Activated CD4-positive, CD25-positive, alpha-beta regulatory T cell (primary cell): ENCODE results near the gene KCND2.

ENCODE experiments used
- DNase-seq, 4 experiments: peaks; one replicate each; lab custom pipeline; 2025; lab: John Stamatoyannopoulos, UW

KCND2 gene

GRCh38 chr7:120311028-120311788, 38.2 kb downstream of the KCND2 start:
- DNase-seq, result no peak

GRCh38 chr7:120320218-120320961, 47.4 kb downstream of the KCND2 start:
- no peak for DNase-seq

DNA sequence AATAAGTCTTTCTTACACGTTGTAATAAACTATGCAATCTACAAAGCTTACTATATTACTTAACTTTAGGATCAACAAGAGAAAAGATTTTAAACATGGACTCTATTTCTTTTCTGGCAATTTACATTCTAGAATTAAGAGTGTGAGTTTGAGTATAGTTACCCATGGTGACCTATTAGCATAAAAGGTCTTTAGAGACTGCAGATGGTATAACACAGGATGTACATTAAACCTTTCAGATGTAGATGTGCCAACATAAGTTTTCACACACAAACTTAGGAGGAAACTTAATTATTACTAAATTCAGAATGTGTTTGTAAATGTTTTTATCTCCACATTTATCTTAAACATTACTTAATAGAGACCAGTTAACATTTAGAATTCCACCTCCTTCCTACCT, 54.1 kb downstream of the KCND2 start:
- no peak for DNase-seq

DNA sequence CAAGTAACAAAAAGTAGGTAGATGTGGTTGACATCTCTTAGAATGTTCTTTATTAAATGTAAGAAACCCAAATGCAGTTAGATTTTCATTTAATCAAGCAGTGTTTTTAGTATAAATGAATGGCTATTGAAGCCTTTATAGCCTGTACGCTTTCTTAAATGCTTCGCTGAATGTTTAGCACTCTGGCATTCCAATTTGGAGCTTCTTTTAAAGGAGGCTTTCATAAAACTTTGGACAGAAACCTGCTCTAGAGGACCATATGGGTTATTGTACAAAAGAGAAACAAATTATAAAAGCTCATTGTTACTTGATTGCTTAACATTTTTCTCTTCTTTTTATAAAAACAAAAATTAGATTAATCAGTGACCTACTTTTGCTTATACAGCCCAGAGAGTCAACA, 59.5 kb downstream of the KCND2 start:
- no peak for DNase-seq

DNA sequence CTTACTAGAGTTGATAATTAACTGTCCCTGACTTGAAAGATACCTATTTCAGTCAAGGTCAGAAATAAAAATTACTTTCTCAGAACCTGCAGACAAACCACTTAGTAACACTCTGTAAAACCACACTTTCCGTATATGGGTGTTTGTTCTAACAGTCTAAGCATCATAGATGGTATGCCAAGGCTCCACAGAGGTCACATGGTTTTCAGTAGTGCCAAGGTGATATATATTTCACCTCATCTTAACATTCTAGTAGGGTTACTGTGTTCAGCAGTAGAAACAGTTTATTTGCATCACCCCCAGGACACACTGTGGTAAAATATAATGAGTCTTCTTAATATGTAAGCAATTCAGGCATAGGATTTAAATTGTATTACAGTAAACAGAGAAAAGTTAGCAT, 61.5 kb downstream of the KCND2 start:
- no peak for DNase-seq

DNA sequence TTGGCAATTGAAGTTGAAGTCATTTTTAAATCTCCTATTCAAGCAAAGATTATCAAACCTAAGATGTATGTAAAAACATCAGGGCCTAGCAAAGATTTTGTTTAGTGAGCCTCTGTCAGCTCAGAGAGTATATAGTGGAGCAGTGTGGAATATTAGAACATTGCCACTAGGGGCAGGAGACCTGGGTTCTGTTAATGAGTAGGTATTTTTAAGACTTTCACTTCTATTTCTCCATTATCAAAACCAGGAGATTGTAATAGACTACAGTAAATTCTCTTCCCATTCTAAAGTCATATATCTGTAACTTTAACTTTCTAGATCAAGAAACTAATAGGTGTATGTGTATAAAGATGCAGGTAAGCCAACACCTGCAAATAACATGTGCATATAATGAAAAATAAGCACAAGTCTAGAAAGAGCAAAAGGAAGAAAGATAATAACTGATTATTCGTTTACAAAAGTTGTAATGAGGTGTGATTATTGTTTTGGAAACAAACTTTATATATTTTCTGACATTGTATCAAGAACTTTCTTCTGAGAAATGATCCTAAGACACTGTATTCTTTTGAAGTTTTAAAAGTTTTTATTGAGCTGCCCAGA, 64.4 kb downstream of the KCND2 start:
- no peak for DNase-seq

GRCh38 chr7:120344276-120344675, 71.3 kb downstream of the KCND2 start:
- no peak for DNase-seq

DNA sequence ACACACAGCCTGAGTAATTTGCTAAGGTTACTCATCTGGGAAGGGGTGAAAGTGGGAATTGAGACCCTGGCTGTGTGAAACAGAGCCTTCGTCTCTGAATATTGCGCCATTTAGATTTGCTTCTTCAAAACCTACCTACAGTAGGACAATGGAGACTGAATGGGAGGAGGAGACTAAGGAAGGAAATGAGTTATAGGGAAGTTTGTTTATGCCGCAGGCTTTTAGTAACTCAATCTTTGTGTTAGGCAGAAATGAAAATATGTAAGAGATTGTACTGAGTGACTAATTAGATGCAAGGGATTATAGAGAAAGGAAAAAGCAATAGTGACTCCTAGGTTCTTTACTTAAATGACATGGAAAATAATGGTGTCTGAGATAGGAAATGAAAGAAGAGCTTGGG, 80.2 kb downstream of the KCND2 start:
- DNase-seq, result no peak

DNA sequence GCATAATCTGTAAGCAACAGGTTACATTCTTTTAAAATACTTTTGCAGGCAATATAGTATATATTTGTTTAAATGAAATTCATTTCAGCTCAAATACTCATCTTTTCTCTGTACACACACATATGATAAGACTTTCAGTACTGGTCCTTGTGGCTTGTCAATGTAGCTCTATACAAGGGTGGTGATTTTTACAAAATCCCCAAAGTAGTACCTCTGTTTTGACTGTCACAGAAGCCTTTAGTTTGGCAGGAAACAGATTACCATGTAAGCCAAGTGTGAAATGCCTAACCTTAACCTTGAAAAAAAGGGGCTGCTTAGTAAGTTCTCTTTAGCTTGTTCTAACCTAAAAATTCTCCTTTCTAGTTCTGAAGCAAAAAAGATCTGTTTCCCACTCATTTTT, 87.9 kb downstream of the KCND2 start:
- DNase-seq, result no peak

DNA sequence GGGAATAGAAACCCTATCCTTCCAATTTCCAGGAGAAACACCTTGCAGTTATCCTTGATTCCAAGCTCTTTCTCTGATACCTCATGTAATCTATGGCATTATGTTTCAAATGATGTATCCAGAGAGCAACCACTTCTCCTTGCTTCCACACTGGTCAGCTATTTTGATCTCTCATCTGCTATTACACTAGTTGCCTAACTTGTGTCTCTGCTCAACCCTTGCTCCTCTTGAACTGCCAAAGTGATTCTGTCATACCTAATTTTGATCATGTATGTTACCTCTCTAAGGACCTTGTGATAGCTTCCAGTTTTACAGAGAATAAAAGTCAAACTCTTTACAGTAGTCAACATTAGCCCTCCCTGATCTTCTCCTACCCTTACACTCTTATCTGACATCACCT, 90.4 kb downstream of the KCND2 start:
- no peak for DNase-seq

GRCh38 chr7:120370954-120371353, 98.0 kb downstream of the KCND2 start:
- no peak for DNase-seq

DNA sequence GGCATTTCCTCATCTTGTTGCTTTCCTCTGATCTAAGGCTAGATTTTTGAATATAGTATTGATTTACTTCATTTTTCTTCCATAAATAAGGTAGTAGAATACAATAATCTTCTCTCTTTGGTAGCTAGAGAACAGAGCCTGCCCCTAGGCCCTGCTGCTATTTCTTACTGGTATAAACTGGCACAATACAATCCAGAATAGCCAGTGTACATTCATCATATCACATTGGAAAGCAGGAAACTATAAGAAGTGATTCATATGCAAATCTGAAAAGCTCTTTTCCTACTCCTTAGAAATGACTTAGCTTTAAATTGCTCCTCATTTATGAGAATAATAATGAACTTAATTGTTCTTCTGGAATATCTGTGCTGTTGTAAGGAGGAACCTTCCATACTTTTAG, 100.2 kb downstream of the KCND2 start:
- DNase-seq, result no peak

DNA sequence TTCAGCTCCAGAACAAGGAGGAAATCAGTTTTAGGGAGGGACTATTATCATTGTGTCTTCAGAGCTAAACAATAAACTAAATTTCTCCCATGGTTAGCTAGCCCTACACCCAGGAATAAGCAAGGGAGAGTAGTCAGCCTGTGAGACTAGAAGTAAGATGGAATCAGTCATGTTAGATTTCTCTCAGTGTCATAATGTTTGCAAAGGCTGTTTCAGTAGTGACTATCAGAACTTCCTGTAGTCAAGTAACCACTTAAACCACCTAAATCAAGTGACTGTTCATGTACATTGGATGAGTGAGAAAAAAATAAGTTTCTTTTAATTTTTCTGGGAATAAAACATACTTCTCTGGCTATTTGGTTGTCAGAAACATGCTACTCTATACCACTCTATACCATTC, 121.6 kb downstream of the KCND2 start:
- no peak for DNase-seq

- DNase-seq, result no peak
These were observed 122.6 kb downstream of the KCND2 start for GRCh38 chr7:120395526-120396019.

GRCh38 chr7:120398284-120399000, 125.5 kb downstream of the KCND2 start:
- no peak for DNase-seq

- DNase-seq, result no peak
These were observed 128.0 kb downstream of the KCND2 start for GRCh38 chr7:120400806-120401455.

- DNase-seq, result no peak
These were observed 129.2 kb downstream of the KCND2 start for GRCh38 chr7:120402079-120402767.

GRCh38 chr7:120402801-120403200, 129.8 kb downstream of the KCND2 start:
- DNase-seq, result no peak

GRCh38 chr7:120404042-120404441, 131.1 kb downstream of the KCND2 start:
- no peak for DNase-seq

GRCh38 chr7:120405652-120406051, 132.7 kb downstream of the KCND2 start:
- DNase-seq, result no peak

DNA sequence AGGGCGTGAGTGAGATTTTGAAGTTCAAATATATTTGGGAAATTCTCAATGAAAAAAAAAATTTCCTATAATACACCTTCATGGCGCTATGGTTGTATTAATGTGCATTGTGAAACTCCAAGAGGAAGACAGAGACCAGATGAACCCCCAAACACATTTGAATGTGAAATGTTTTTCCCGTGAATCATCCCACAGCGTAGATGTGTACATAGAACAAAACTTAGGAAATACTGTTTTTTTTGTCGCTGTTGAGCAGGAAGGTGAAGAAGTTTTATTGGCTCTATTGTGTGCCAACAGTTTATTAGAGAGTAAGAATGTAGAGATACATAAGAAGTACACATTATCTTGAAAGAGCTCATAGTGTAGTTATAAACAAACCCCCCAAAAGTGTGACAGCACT, 134.0 kb downstream of the KCND2 start:
- no peak for DNase-seq
